Activated effector memory CD4-positive, alpha-beta T cell treated with Interleukin-2 at 50 U/mL for 16 hours (primary cell): ENCODE measurements around the gene ME3.

Source experiments
- DNase-seq: peaks from one replicate; pipeline ENCODE4 v3.0.0-alpha.2; 2020

ME3 gene

GRCh38 chr11:86416494-86416893 is 255.9 kb downstream of the ME3 start:
- no peak for DNase-seq

- no peak for DNase-seq
Measured at GRCh38 chr11:86415026-86415425, 257.4 kb downstream of the ME3 start.

GRCh38 chr11:86414032-86414431 is 258.4 kb downstream of the ME3 start:
- DNase-seq: no peak

GRCh38 chr11:86408845-86409244 is 263.6 kb downstream of the ME3 start:
- no peak for DNase-seq

- no peak for DNase-seq
Measured at GRCh38 chr11:86403458-86403857, 269.0 kb downstream of the ME3 start.

GRCh38 chr11:86398106-86398505 is 274.3 kb downstream of the ME3 start:
- no peak for DNase-seq

- DNase-seq: no peak
Measured at GRCh38 chr11:86397351-86397750, 275.1 kb downstream of the ME3 start.

GRCh38 chr11:86396396-86396795 is 276.0 kb downstream of the ME3 start:
- no peak for DNase-seq

- DNase-seq: no peak
Measured at GRCh38 chr11:86395061-86395551, 277.3 kb downstream of the ME3 start.
